HG03457 (cell line): ENCODE data around the gene SPDYE2B.
"Not testable (repeated sequence)": the region's sequence is repeated elsewhere in the genome, so short reads cannot be mapped to it uniquely, and the experiment has no call there.

Source experiments
- ATAC-seq: cut with Tn5 transposase; IDR thresholded peaks from one replicate; pipeline ENCODE4 v1.9.1; 2021; ENCODE audit warnings: moderate number of reproducible peaks; ENCODE audit not compliant: unreplicated experiment

SPDYE2B gene

GRCh38 chr7:102642691-102643090, 7.4 kb upstream of the SPDYE2B start, which contains the start of gene UPK3BL1:
Gene UPK3BL1, minus strand, starts transcription at chr7:102642791. Its CDS starts 50 bp downstream, at chr7:102642741.
- ATAC-seq, result not testable (repeated sequence)

- ATAC-seq, result not testable (repeated sequence)
Measured at GRCh38 chr7:102643404-102643803, 6.7 kb upstream of the SPDYE2B start.

GRCh38 chr7:102647813-102648212, 2.3 kb upstream of the SPDYE2B start:
- not testable (repeated sequence) for ATAC-seq

GRCh38 chr7:102664765-102665164, 14.6 kb downstream of the SPDYE2B start:
- ATAC-seq, result not testable (repeated sequence)

GRCh38 chr7:102666850-102667249, 16.7 kb downstream of the SPDYE2B start:
- ATAC-seq, result not testable (repeated sequence)

- not testable (repeated sequence) for ATAC-seq
Measured at GRCh38 chr7:102667523-102667922, 17.4 kb downstream of the SPDYE2B start.

- ATAC-seq, result peak; percentile 57
Measured at GRCh38 chr7:102671166-102671955, 21.2 kb downstream of the SPDYE2B start, which contains the start of gene POLR2J2. Gene POLR2J2, minus strand, starts transcription at chr7:102671663. Its CDS starts 62 bp downstream, at chr7:102671601.

GRCh38 chr7:102671956-102672307, 21.8 kb downstream of the SPDYE2B start:
- ATAC-seq, result peak; percentile 23

- not testable (repeated sequence) for ATAC-seq
Measured at GRCh38 chr7:102673447-102674067, 23.4 kb downstream of the SPDYE2B start.

- not testable (repeated sequence) for ATAC-seq
Measured at GRCh38 chr7:102675545-102675944, 25.4 kb downstream of the SPDYE2B start.

- not testable (repeated sequence) for ATAC-seq
Measured at GRCh38 chr7:102680780-102681179, 30.7 kb downstream of the SPDYE2B start.

GRCh38 chr7:102682560-102682959, 32.4 kb downstream of the SPDYE2B start:
- not testable (repeated sequence) for ATAC-seq

- ATAC-seq, result peak; percentile 52
Measured at GRCh38 chr7:102688299-102689036, 38.3 kb downstream of the SPDYE2B start.

- ATAC-seq, result peak; percentile 38
Measured at GRCh38 chr7:102689436-102690282, 39.5 kb downstream of the SPDYE2B start.

GRCh38 chr7:102690602-102691001, 40.5 kb downstream of the SPDYE2B start:
- ATAC-seq, result not testable (repeated sequence)

- not testable (repeated sequence) for ATAC-seq
Measured at GRCh38 chr7:102694008-102694407, 43.9 kb downstream of the SPDYE2B start.

- not testable (repeated sequence) for ATAC-seq
Measured at GRCh38 chr7:102695033-102695552, 45.0 kb downstream of the SPDYE2B start.

GRCh38 chr7:102696009-102696408, 45.9 kb downstream of the SPDYE2B start:
- ATAC-seq, result not testable (repeated sequence)

- not testable (repeated sequence) for ATAC-seq
Measured at GRCh38 chr7:102697642-102698512, 47.8 kb downstream of the SPDYE2B start.
